ENCODE data around the gene ETV6. TPM values are rescaled to one million over a fixed set of nuclear protein-coding genes. Genes with fewer than 3 reads are reported as not detected.

ETV6 gene
- total RNA-seq, 2 donors from 2014 or later: 41.4 to 58.4 TPM

- H3K4me1 ChIP-seq (ENCODE audit: control insufficient read depth in 1 of 2, low read depth in 2 of 2): peaks cover 25 to 69% of the 10 kb centered on the region in 2 donors
- no peak overlapping the region for H3K27ac ChIP-seq
- no peak overlapping the region for H3K4me3 ChIP-seq
- H3K36me3 ChIP-seq: no peaks in the 10 kb centered on the region
- H3K27me3 ChIP-seq (replicated peaks; ENCODE audit: insufficient read depth): no peaks in the 10 kb centered on the region
- ATAC-seq (ENCODE audit: insufficient number of reproducible peaks, low FRiP score, low read depth) (no peak), DNase-seq (ENCODE audit: low spot score) (no peak)
- no peaks in the 10 kb centered on the region for H3K9me3 ChIP-seq
- TF ChIP-seq, protein P1, sequence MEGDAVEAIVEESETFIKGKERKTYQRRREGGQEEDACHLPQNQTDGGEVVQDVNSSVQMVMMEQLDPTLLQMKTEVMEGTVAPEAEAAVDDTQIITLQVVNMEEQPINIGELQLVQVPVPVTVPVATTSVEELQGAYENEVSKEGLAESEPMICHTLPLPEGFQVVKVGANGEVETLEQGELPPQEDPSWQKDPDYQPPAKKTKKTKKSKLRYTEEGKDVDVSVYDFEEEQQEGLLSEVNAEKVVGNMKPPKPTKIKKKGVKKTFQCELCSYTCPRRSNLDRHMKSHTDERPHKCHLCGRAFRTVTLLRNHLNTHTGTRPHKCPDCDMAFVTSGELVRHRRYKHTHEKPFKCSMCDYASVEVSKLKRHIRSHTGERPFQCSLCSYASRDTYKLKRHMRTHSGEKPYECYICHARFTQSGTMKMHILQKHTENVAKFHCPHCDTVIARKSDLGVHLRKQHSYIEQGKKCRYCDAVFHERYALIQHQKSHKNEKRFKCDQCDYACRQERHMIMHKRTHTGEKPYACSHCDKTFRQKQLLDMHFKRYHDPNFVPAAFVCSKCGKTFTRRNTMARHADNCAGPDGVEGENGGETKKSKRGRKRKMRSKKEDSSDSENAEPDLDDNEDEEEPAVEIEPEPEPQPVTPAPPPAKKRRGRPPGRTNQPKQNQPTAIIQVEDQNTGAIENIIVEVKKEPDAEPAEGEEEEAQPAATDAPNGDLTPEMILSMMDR (IDR thresholded peaks at IDR 0.05): no peak
These were observed 17.7 kb downstream of the ETV6 start for GRCh38 chr12:11667171-11667570.

DNA sequence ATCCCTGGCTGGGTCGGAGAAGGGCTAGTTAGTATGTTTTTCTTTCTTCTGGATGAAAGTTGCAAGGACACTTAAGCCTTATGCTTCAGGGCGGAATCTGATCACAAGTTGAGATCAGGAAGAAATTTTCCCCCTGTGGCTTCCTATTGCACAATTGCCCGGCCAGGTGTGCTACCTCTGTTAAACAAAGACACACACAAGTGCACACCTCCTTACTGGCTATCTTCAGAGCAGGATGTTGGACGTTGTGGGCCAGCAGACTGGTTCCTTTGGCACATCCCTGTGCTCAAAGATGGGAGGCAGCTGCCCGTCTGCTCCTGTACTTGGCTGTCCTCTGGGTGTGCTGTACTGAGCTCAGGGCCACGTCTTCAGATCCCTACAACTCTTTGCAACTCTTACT lies 19.1 kb downstream of the ETV6 start:
- H3K36me3 ChIP-seq: no peaks in the 10 kb centered on the region
- ATAC-seq (ENCODE audit: insufficient number of reproducible peaks, low FRiP score, low read depth) (no peak), DNase-seq (ENCODE audit: low spot score) (no peak)
- H3K9me3 ChIP-seq: no peaks in the 10 kb centered on the region
- no peak overlapping the region for H3K4me3 ChIP-seq
- TF ChIP-seq, protein P1 (IDR thresholded peaks at IDR 0.05): no peak
- peaks cover 22 to 69% of the 10 kb centered on the region in 2 donors for H3K4me1 ChIP-seq (ENCODE audit: control insufficient read depth in 1 of 2, low read depth in 2 of 2)
- H3K27me3 ChIP-seq (replicated peaks; ENCODE audit: insufficient read depth): no peaks in the 10 kb centered on the region
- no peak overlapping the region for H3K27ac ChIP-seq

GRCh38 chr12:11669348-11669747 lies 19.9 kb downstream of the ETV6 start:
- H3K9me3 ChIP-seq: no peaks in the 10 kb centered on the region
- no peaks in the 10 kb centered on the region for H3K27me3 ChIP-seq (replicated peaks; ENCODE audit: insufficient read depth)
- no peak for ATAC-seq (ENCODE audit: insufficient number of reproducible peaks, low FRiP score, low read depth)
- no peak overlapping the region for H3K27ac ChIP-seq
- H3K4me3 ChIP-seq: no peak overlapping the region
- peaks cover 23 to 70% of the 10 kb centered on the region in 2 donors for H3K4me1 ChIP-seq (ENCODE audit: control insufficient read depth in 1 of 2, low read depth in 2 of 2)
- TF ChIP-seq, protein P1 (IDR thresholded peaks at IDR 0.05): no peak
- H3K36me3 ChIP-seq: no peaks in the 10 kb centered on the region
- DNase-seq (ENCODE audit: low spot score): no peak

GRCh38 chr12:11672256-11673191 lies 23.1 kb downstream of the ETV6 start:
- Histone ChIP-seq H3K4me1 (ENCODE audit: control insufficient read depth in 1 of 2, low read depth in 2 of 2) (peaks cover 43 to 79% of the 10 kb centered on the region in 2 donors), H3K27me3 (replicated peaks; ENCODE audit: insufficient read depth) (no peaks in the 10 kb centered on the region), H3K9me3 (no peaks in the 10 kb centered on the region), H3K27ac (peak overlapping the region in 1 of 2 donors; percentile 4), H3K36me3 (no peaks in the 10 kb centered on the region), H3K4me3 (no peak overlapping the region)
- ATAC-seq (ENCODE audit: insufficient number of reproducible peaks, low FRiP score, low read depth) (no peak), DNase-seq (ENCODE audit: low spot score) (no peak)
- TF ChIP-seq, protein P1 (IDR thresholded peaks at IDR 0.05): no peak

GRCh38 chr12:11673666-11674461 lies 24.4 kb downstream of the ETV6 start:
- Histone ChIP-seq H3K27ac (peak overlapping the region in 1 of 2 donors; percentile 3), H3K4me3 (no peak overlapping the region), H3K36me3 (no peaks in the 10 kb centered on the region), H3K9me3 (no peaks in the 10 kb centered on the region), H3K27me3 (replicated peaks; ENCODE audit: insufficient read depth) (no peaks in the 10 kb centered on the region), H3K4me1 (ENCODE audit: control insufficient read depth in 1 of 2, low read depth in 2 of 2) (peaks cover 40 to 79% of the 10 kb centered on the region in 2 donors)
- DNase-seq (ENCODE audit: low spot score): no peak
- TF ChIP-seq, protein P1 (IDR thresholded peaks at IDR 0.05): no peak
- no peak for ATAC-seq (ENCODE audit: insufficient number of reproducible peaks, low FRiP score, low read depth)
